DND-41 (cell line): ENCODE measurements around the gene FHOD1.

Experiments used
- CTCF ChIP-seq: IDR thresholded peaks from 2 replicates; pipeline ENCODE4 v1.5.1; 2012; ENCODE audit warnings: borderline replicate concordance, low read length, moderate library complexity, mild to moderate bottlenecking; ENCODE audit not compliant: poor library complexity, severe bottlenecking; ENCODE audit errors: extremely low read depth
- EZH2 ChIP-seq: IDR thresholded peaks from 3 replicates; pipeline ENCODE4 v1.6.1; 2012; ENCODE audit warnings: borderline replicate concordance, low read depth, mild to moderate bottlenecking, moderate library complexity, low read length, inconsistent platforms; ENCODE audit not compliant: severe bottlenecking

DNA sequence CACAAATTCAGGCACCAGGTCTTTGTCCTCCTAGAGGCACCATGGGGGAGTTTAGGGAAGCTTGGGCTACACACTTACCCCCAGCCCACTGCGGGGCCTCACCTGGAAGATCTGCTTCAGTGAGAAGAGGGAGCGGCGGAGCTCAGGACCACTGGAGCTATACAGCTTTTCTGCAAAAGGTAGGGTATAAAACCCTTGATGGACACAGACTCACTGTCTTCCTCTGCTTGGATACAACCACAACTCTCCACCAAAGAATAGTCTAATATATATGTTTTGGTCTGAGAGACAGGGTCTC is 9.1 kb downstream of the FHOD1 start:
- TF ChIP-seq CTCF: no peak
- no peak for TF ChIP-seq EZH2
